ENCODE measurements around the gene STIP1. TPM values are rescaled to one million over a fixed set of nuclear protein-coding genes. Genes with fewer than 3 reads are reported as not detected.

The STIP1 gene
- total and polyA plus RNA-seq, 10 of the 15 experiments (the other 5 are each of a cell fraction or from before 2014, with no cell fraction given) = 25.2 to 291 (median 191) TPM

DNA sequence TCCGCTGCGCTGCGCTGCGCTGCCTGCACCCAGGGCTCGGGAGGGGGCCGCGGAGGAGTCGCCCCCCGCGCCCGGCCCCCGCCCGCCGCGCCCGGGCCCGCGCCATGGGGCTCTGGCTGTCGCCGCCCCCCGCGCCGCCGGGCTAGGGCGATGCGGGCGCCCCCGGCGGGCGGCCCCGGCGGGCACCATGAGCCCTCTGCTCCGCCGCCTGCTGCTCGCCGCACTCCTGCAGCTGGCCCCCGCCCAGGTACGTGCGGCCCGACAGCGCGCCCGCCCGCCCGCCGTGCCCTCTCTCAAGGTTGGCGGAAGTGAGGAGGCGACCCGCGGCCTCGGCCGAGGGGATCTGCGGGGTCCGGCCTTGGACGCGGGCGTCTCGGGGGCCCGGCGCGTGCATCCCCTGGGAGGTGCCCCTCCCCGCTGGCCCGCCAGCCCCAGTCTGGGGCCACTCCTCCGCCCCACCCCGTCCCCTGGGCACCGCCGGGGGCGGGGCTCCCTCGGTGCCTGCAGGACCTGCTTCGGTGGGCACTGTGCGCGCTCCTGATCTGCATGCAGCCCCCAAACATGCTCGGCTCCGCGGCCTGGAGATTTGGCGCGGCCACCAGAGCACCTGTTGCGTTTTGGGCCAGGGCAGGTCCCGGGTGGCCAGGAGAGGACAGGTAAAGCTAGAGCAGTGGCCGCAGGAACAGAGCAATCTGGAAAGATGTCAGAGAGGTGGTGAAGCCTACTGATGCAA, 48.8 kb downstream of the STIP1 start (continued):
- TF ChIP-seq ATF2 (IDR thresholded peaks at IDR 0.05; ENCODE audit: low read length) = no peak
- TF ChIP-seq NR2C2 (IDR thresholded peaks at IDR 0.05; ENCODE audit: borderline replicate concordance, control insufficient read depth, insufficient read length, low read depth) = no peak
- TF ChIP-seq, protein P1, sequence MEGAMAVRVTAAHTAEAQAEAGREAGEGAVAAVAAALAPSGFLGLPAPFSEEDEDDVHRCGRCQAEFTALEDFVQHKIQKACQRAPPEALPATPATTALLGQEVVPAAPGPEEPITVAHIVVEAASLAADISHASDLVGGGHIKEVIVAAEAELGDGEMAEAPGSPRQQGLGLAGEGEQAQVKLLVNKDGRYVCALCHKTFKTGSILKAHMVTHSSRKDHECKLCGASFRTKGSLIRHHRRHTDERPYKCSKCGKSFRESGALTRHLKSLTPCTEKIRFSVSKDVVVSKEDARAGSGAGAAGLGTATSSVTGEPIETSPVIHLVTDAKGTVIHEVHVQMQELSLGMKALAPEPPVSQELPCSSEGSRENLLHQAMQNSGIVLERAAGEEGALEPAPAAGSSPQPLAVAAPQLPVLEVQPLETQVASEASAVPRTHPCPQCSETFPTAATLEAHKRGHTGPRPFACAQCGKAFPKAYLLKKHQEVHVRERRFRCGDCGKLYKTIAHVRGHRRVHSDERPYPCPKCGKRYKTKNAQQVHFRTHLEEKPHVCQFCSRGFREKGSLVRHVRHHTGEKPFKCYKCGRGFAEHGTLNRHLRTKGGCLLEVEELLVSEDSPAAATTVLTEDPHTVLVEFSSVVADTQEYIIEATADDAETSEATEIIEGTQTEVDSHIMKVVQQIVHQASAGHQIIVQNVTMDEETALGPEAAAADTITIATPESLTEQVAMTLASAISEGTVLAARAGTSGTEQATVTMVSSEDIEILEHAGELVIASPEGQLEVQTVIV (IDR thresholded peaks at IDR 0.05; ENCODE audit: borderline replicate concordance, partially characterized antibody) = no peak
- peak; percentile 40 for TF ChIP-seq IKZF1 (conservative IDR thresholded peaks at IDR 0.05)
- TF ChIP-seq HDAC6 (IDR thresholded peaks at IDR 0.05; ENCODE audit: unreplicated experiment) = no peak
- TF ChIP-seq LARP7 (IDR thresholded peaks at IDR 0.05) = peak; percentile 58; the same call in 1 of the 2 replicates
- no peak for TF ChIP-seq KAT2A (conservative IDR thresholded peaks at IDR 0.05; ENCODE audit: control insufficient read depth, low read depth, low read length)
- TF ChIP-seq SKIL (IDR thresholded peaks at IDR 0.05; ENCODE audit: low read depth, poor library complexity, severe bottlenecking) = no peak
- TF ChIP-seq RFX5 (IDR thresholded peaks at IDR 0.05; ENCODE audit: low read depth, low read length) = no peak
- TF ChIP-seq BHLHE40 (IDR thresholded peaks at IDR 0.05; ENCODE audit: borderline replicate concordance in 1 of 2, low read depth in 2 of 2, low read length in 1 of 2) = peak in 1 of 2 experiments; percentile 83; a peak in 2 of 4 replicates
- no peak for TF ChIP-seq ZSCAN29 (IDR thresholded peaks at IDR 0.05)
- 0 out of 2 replicates have a peak, but pooled peaks have one; percentile 27 for TF ChIP-seq ZNF687 (IDR thresholded peaks at IDR 0.05)
- 0 out of 2 replicates have a peak, but pooled peaks have one; percentile 59 for TF ChIP-seq SMARCA5 (IDR thresholded peaks at IDR 0.05)
- TF ChIP-seq POLR2A (IDR thresholded peaks at IDR 0.05; ENCODE audit: low read depth, low read length) = no peak
- TF ChIP-seq RB1 (IDR thresholded peaks at IDR 0.05; ENCODE audit: borderline replicate concordance) = 0 out of 2 replicates have a peak, but pooled peaks have one; percentile 54
- peak; percentile 48 for TF ChIP-seq DPF2 (IDR thresholded peaks at IDR 0.05)
- no peak for TF ChIP-seq KDM1A (IDR thresholded peaks at IDR 0.05; ENCODE audit: borderline replicate concordance)
- TF ChIP-seq RUNX3 (IDR thresholded peaks at IDR 0.05; ENCODE audit: low read length) = no peak
- TF ChIP-seq POU2F2 (IDR thresholded peaks at IDR 0.05; ENCODE audit: borderline replicate concordance, low read depth, low read length) = no peak
- TF ChIP-seq NR2F1 (conservative IDR thresholded peaks at IDR 0.05) = peak; percentile 47

Measured in GM12878 (cell line).